HG03521 (cell line): ENCODE results near the gene GPR142.

Experiments
- ATAC-seq: cut with Tn5 transposase; IDR thresholded peaks from one replicate; pipeline ENCODE4 v1.9.1; 2021; ENCODE audit warnings: mild to moderate bottlenecking, moderate library complexity; ENCODE audit not compliant: unreplicated experiment

Gene GPR142

GRCh38 chr17:74367206-74367605 lies at the start of gene GPR142:
Gene GPR142 (plus strand): TSS chr17:74367506. CDS start chr17:74369541, 2,035 bp downstream.
- ATAC-seq, result no peak

GRCh38 chr17:74318391-74318790 lies 48.9 kb upstream of the GPR142 start:
- no peak for ATAC-seq

GRCh38 chr17:74324521-74324920 lies 42.8 kb upstream of the GPR142 start:
- no peak for ATAC-seq

GRCh38 chr17:74325376-74325742 lies 41.9 kb upstream of the GPR142 start:
- ATAC-seq, result no peak

GRCh38 chr17:74325743-74326379 lies 41.4 kb upstream of the GPR142 start, which contains the start of gene KIF19:
Gene KIF19 (plus strand): TSS chr17:74326226. CDS start chr17:74326350, 124 bp downstream.
- ATAC-seq, result no peak

GRCh38 chr17:74326506-74326905 lies 40.8 kb upstream of the GPR142 start:
- ATAC-seq, result no peak

GRCh38 chr17:74328487-74328886 lies 38.8 kb upstream of the GPR142 start:
- no peak for ATAC-seq

GRCh38 chr17:74329378-74329777 lies 37.9 kb upstream of the GPR142 start:
- ATAC-seq, result no peak

- ATAC-seq, result no peak
These were observed 36.9 kb upstream of the GPR142 start for GRCh38 chr17:74330446-74330845.

GRCh38 chr17:74332017-74332650 lies 35.2 kb upstream of the GPR142 start:
- ATAC-seq, result no peak

- ATAC-seq, result no peak
These were observed 34.5 kb upstream of the GPR142 start for GRCh38 chr17:74332763-74333283.

- no peak for ATAC-seq
These were observed 32.8 kb upstream of the GPR142 start for GRCh38 chr17:74334393-74335039.

- no peak for ATAC-seq
These were observed 31.7 kb upstream of the GPR142 start for GRCh38 chr17:74335529-74336062.

GRCh38 chr17:74336307-74336706 lies 31.0 kb upstream of the GPR142 start:
- ATAC-seq, result no peak

- no peak for ATAC-seq
These were observed 29.3 kb upstream of the GPR142 start for GRCh38 chr17:74337834-74338500.

GRCh38 chr17:74339537-74340195 lies 27.6 kb upstream of the GPR142 start:
- no peak for ATAC-seq

GRCh38 chr17:74340470-74341023 lies 26.8 kb upstream of the GPR142 start:
- ATAC-seq, result no peak

GRCh38 chr17:74342224-74342623 lies 25.1 kb upstream of the GPR142 start:
- no peak for ATAC-seq

- ATAC-seq, result no peak
These were observed 24.2 kb upstream of the GPR142 start for GRCh38 chr17:74343121-74343520.
